ENCODE results near the gene MRPL33.
"Not testable (repeated sequence)": the region's sequence is repeated elsewhere in the genome, so short reads cannot be mapped to it uniquely, and the experiment has no call there.

Gene MRPL33

DNA sequence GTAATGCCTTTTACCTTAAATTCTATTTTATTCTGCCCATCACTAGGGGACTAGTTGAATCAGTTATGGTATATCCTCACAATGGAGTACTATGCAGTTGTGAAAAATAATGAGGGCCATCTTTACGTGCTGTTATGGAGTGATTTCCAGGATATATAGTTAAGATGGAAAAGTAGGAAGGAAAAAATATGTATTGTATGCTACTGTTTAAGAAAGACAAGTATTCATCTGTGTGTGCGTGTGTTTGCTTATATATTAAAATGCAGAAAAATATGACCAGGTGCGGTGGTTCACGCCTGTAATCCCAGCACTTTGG lies 32.5 kb upstream of the MRPL33 start:
- no peak for DNase-seq (ENCODE audit: extremely low read depth, low read depth)
- no peak for TF ChIP-seq CTCF (IDR thresholded peaks at IDR 0.05; ENCODE audit: low read depth, low read length, missing control alignments)
- H3K4me3 ChIP-seq (replicated peaks; ENCODE audit: low read depth, low read length), result no peak overlapping the region

- no peak for TF ChIP-seq CTCF (IDR thresholded peaks at IDR 0.05; ENCODE audit: low read depth, low read length, missing control alignments)
- no peak overlapping the region for H3K4me3 ChIP-seq (replicated peaks; ENCODE audit: low read depth, low read length)
- DNase-seq (ENCODE audit: extremely low read depth, low read depth), result no peak
Observed at GRCh38 chr2:27741673-27742072, 29.8 kb upstream of the MRPL33 start.

- no peak overlapping the region for H3K4me3 ChIP-seq (replicated peaks; ENCODE audit: low read depth, low read length)
- DNase-seq (ENCODE audit: extremely low read depth, low read depth), result no peak
- no peak for TF ChIP-seq CTCF (IDR thresholded peaks at IDR 0.05; ENCODE audit: low read depth, low read length, missing control alignments)
Observed at GRCh38 chr2:27742571-27742970, 28.9 kb upstream of the MRPL33 start.

GRCh38 chr2:27745494-27745893 lies 26.0 kb upstream of the MRPL33 start:
- not testable (repeated sequence) for H3K4me3 ChIP-seq (replicated peaks; ENCODE audit: low read depth, low read length); DNase-seq (ENCODE audit: extremely low read depth, low read depth)

DNA sequence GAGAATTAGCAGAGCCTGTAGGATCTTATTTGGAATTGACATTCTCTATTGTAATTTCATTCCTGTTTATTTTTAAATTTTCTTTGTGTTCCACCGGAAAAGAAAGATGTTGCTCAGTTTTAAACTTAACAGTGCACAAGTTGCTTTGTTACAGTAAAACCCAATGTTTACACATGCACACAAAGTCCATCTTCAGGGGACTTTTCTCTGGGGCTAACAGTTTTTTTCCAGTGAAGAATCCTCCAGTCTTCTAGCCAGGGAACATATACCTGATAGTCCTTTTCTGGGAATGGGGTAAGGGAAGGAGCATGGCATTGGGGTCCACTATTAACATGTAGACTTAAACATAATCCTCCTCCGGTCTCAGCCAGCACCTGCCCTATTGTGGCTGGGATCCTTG lies 25.2 kb upstream of the MRPL33 start:
- H3K4me3 ChIP-seq (replicated peaks; ENCODE audit: low read depth, low read length), result no peak overlapping the region
- no peak for DNase-seq (ENCODE audit: extremely low read depth, low read depth)
- no peak for TF ChIP-seq CTCF (IDR thresholded peaks at IDR 0.05; ENCODE audit: low read depth, low read length, missing control alignments)

- H3K4me3 ChIP-seq (replicated peaks; ENCODE audit: low read depth, low read length), result no peak overlapping the region
- DNase-seq (ENCODE audit: extremely low read depth, low read depth), result no peak
- TF ChIP-seq CTCF (IDR thresholded peaks at IDR 0.05; ENCODE audit: low read depth, low read length, missing control alignments), result no peak
Observed at GRCh38 chr2:27747827-27748352, 23.6 kb upstream of the MRPL33 start.

DNA sequence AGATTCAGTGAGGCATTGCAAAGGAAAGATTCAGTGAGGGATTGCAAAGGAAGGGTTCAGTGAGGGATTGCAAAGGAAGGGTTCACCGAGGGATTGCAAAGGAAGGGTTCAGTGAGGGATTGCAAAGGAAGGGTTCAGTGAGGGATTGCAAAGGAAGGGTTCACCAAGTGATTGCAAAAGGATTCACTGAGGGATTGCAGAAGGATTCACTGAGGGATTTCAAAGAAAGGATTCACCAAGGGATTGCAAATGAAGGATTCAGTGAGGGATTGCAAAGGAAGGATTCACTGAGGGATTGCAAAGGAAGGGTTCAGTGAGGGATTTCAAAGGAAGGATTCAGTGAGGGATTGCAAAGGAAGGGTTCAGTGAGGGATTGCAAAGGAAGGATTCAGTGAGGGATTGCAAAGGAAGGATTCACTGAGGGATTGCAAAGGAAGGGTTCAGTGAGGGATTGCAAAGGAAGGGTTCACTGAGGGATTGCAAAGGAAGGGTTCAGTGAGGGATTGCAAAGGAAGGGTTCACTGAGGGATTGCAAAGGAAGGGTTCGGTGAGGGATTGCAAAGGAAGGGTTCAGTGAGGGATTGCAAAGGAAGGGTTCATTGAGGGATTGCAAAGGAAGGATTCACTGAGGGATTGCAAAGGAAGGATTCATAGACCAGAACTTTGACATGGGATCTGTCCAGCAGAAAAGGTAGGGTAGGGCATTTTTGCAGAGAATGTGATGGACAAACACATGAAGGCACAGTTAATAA lies 22.5 kb upstream of the MRPL33 start:
- not testable (repeated sequence) for H3K4me3 ChIP-seq (replicated peaks; ENCODE audit: low read depth, low read length); DNase-seq (ENCODE audit: extremely low read depth, low read depth)

GRCh38 chr2:27751377-27751776 lies 20.1 kb upstream of the MRPL33 start:
- no peak for TF ChIP-seq CTCF (IDR thresholded peaks at IDR 0.05; ENCODE audit: low read depth, low read length, missing control alignments)
- H3K4me3 ChIP-seq (replicated peaks; ENCODE audit: low read depth, low read length), result no peak overlapping the region
- DNase-seq (ENCODE audit: extremely low read depth, low read depth), result no peak

All from HFF-Myc (cell line).